AG09319 (cell line): Measurements from ENCODE around the gene RALGPS2.

ENCODE experiments used
- DNase-seq: peaks from one replicate; pipeline ENCODE4 v3.0.0-alpha.2; 2010; ENCODE audit warnings: low read depth; ENCODE audit errors: extremely low read depth
- CTCF ChIP-seq: IDR thresholded peaks from 2 replicates; pipeline ENCODE4 v1.5.1; 2011; ENCODE audit warnings: low read depth, mild to moderate bottlenecking, inconsistent platforms, low read length, moderate library complexity

Gene RALGPS2

DNA sequence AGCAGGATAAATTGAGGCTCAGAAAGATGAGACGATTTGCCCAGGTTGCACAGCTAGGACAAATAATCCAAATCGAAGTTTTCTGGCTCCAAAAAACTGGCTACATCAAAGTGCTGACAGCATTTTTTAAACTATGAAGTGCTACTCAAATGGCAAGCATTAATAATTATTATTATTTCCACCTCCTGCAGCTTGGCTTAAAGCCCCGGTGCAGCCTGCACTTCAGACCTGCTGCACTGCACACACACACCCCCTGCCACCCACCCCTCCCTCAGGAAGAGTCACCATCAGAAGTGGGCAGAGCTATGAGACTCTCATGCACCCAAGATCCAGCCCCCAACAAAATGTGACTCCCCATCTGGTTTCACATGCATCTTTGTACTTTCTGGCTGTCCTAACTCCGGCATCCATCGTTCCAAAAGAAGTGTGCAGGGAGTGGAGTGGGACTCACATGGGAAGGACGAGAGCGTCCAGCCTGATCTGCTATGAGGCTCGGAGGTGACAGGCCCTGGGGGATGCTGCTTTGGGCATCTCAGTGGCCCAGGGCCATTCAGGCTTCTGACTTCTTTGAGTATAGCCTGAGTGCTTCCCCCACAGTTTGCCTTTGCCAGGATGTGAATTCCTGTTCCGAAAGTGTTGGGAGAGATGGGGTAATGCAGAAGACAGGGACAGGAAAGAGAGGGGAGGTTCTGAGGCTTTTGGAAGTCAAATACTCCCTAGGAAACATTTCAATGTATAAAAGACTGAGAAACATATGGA is 235.6 kb downstream of the RALGPS2 start:
- TF ChIP-seq CTCF, result no peak
- DNase-seq, result no peak

DNA sequence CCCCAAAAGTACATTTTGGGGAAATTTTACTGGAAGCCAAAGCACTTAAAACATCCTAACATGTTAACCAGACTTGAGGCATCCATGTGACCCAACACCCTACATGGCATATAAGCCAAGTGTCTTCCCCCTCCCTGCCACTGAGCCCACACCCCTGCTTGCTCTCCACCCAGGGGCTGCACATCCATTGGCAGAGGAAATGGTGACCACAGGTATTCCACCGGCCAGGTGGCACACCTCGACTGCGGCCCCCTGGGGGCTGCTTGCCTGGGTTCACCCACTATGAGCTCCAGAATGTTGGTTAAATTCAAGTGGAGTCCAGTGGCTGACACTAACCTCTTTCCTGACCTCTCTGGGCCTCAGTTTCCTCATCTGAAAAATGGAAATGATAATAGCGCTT is 236.3 kb downstream of the RALGPS2 start:
- no peak for TF ChIP-seq CTCF
- DNase-seq, result no peak

- no peak for DNase-seq
- TF ChIP-seq CTCF, result no peak
Measured at GRCh38 chr1:178961868-178962267, 236.8 kb downstream of the RALGPS2 start.

GRCh38 chr1:178962853-178963711 is 238.0 kb downstream of the RALGPS2 start:
- no peak for TF ChIP-seq CTCF

GRCh38 chr1:178964469-178965330 is 239.7 kb downstream of the RALGPS2 start:
- no peak for DNase-seq
- no peak for TF ChIP-seq CTCF

More at GRCh38 chr1:178962853-178963711, 238.0 kb downstream of the RALGPS2 start:
- DNase-seq, result no peak

GRCh38 chr1:178966312-178966711 is 241.3 kb downstream of the RALGPS2 start:
- TF ChIP-seq CTCF, result no peak
- DNase-seq, result no peak
